Right cardiac atrium (tissue), 5 donors: ENCODE measurements around the gene RNF38. TPM values are rescaled to one million over a fixed set of nuclear protein-coding genes. Genes with fewer than 3 reads are reported as not detected.
"Not testable (repeated sequence)": the region's sequence is repeated elsewhere in the genome, so short reads cannot be mapped to it uniquely, and the experiment has no call there.

ENCODE experiments used
- ATAC-seq, 2 donors: fragments of 200-7000 bp; cut with Tn5 transposase; one replicate each; pipeline versions ENCODE4 v1.8.0 to v1.9.1; 2020; ENCODE audit warnings: moderate library complexity in 2 of 2, mild to moderate bottlenecking in 1 of 2
- DNase-seq, 3 donors: peaks; one replicate each; pipeline ENCODE4 v3.0.0-alpha.2; 2020
- H3K27ac ChIP-seq: one replicate; pipeline ENCODE4 v1.5.1; 2013; ENCODE audit warnings: mild to moderate bottlenecking, low read length, control low read depth, moderate library complexity
- H3K27me3 ChIP-seq: one replicate; pipeline ENCODE4 v1.6.1; 2013; ENCODE audit not compliant: control insufficient read depth, insufficient read depth
- H3K4me1 ChIP-seq: one replicate; pipeline ENCODE4 v1.6.1; 2013; ENCODE audit warnings: low read length; ENCODE audit not compliant: control insufficient read depth, insufficient read depth
- H3K4me3 ChIP-seq: one replicate; pipeline ENCODE4 v1.5.1; 2013; ENCODE audit warnings: low read length, control low read depth
- H3K9me3 ChIP-seq: one replicate; pipeline ENCODE4 v1.6.1; 2013; ENCODE audit warnings: low read length; ENCODE audit not compliant: control insufficient read depth
- WGBS: extraction: QIAGEN DNeasy Blood & Tissue Kit; methylation state at CpG from one replicate; pipeline ENCODE4 v1.1.7; 2013; 5-methylcytosine and 5-hydroxymethylcytosine counted together
- intact Hi-C, 4 donors: fragments of 100-400 bp; cut with DNase I; formaldehyde crosslinking; loops; one replicate each; pipeline versions ENCODE4 v1.11.0 to v1.14.0; 2022 to 2023
- long read RNA-seq, 4 donors: library from polyadenylated mRNA; unstranded; transcript quantifications; one replicate each; pipeline ENCODE4 v2.0.0, GENCODE V29; 2020 to 2021
- polyA plus RNA-seq: library from polyadenylated mRNA; stranded (reverse); fragments of 200-250 nt; gene quantifications from one replicate; pipeline ENCODE4 v1.2.3, GENCODE V29; 2013
- total RNA-seq, 4 donors: library from RNA; stranded (reverse); fragmentation: NEBNext Ultra II Directional; extraction: Animal tissue kit (Norgen Biotek cat#: 25700); gene quantifications; one replicate each; pipeline ENCODE4 v1.2.1, GENCODE V29; 2021
- donor health status: healthy with polysubstance abuse.
- donor health status: DM: no; HTN: yes; CAD: no.
- donor health status: DM: no; HTN: no; CAD: no.
- donor health status: DM: no; HTN: yes; CAD: no; lungs with severe emphysema.
- donor health status: DM: yes; HTN: yes; CAD: no.

RNF38 gene
- total RNA-seq: 10 to 100 TPM; 24.6 to 31.8 (median 28.1) TPM
- polyA plus RNA-seq: 8.8 TPM
- long read RNA-seq, donor 1, full-length matches to known transcripts: 2 of 17 reads
- long read RNA-seq, donor 1, partial matches to known transcripts: 5 of 17 reads
- long read RNA-seq, donor 1, other reads (novel, unspliced or antisense): 10 of 17 reads
- long read RNA-seq, donor 2, full-length matches to known transcripts: 2 of 7 reads
- long read RNA-seq, donor 2, partial matches to known transcripts: 1 of 7 reads
- long read RNA-seq, donor 2, other reads (novel, unspliced or antisense): 4 of 7 reads
- long read RNA-seq, donor 3, partial matches to known transcripts: 5 of 13 reads
- long read RNA-seq, donor 3, other reads (novel, unspliced or antisense): 8 of 13 reads
- long read RNA-seq, donor 4, full-length matches to known transcripts: 1 of 3 reads
- long read RNA-seq, donor 4, partial matches to known transcripts: 0 of 3 reads
- long read RNA-seq, donor 4, other reads (novel, unspliced or antisense): 2 of 3 reads

- intact Hi-C loops: loop anchor here in 2 of 4 donors (10.0 kb wide), 2 partner anchors 85 to 155 kb away; no protein-coding TSS in a partner anchor
Measured at GRCh38 chr9:36399980-36400331, at the start of gene RNF38. Gene RNF38 (minus strand): TSS chr9:36400269. CDS start chr9:36400108, 161 bp downstream.

GRCh38 chr9:36448555-36448954, 48.5 kb upstream of the RNF38 start:
- WGBS: 49% methylated on average over 9 of the region's 9 CpGs
- peak; percentile 30 to 73 (median 60) for DNase-seq
- ATAC-seq: not testable (repeated sequence)

More at GRCh38 chr9:36399980-36400331, at the start of gene RNF38:
- Histone ChIP-seq H3K9me3 (no peaks in the 10 kb centered on the region), H3K27ac (peak within 1 kb of the TSS; percentile 68), H3K4me1 (no peaks in the 10 kb centered on the region), H3K4me3 (peak within 1 kb of the TSS; percentile 64), H3K27me3 (no peaks in the 10 kb centered on the region)
- DNase-seq (no peak), ATAC-seq (no peak)
- under 1% methylated on average over 12 of the region's 12 CpGs for WGBS

GRCh38 chr9:36448017-36448416, 47.9 kb upstream of the RNF38 start:
- Histone ChIP-seq H3K4me1 (peaks cover 4% of the 10 kb centered on the region), H3K9me3 (no peaks in the 10 kb centered on the region), H3K27me3 (no peaks in the 10 kb centered on the region), H3K27ac (no peak overlapping the region), H3K4me3 (no peak overlapping the region)
- DNase-seq (no peak), ATAC-seq (no peak)
- 40% methylated on average over 1 of the region's 1 CpG for WGBS
- intact Hi-C loops: loop anchor here in 2 of 4 donors (5.0 kb wide), 1 partner anchor 41 kb away; no protein-coding TSS in a partner anchor

More at GRCh38 chr9:36448555-36448954, 48.5 kb upstream of the RNF38 start:
- H3K27me3 ChIP-seq, H3K9me3 ChIP-seq, H3K4me1 ChIP-seq, H3K4me3 ChIP-seq, H3K27ac ChIP-seq: not testable (repeated sequence)
- intact Hi-C loops: loop anchor here in 2 of 4 donors (5.0 kb wide), 1 partner anchor 41 kb away; no protein-coding TSS in a partner anchor

DNA sequence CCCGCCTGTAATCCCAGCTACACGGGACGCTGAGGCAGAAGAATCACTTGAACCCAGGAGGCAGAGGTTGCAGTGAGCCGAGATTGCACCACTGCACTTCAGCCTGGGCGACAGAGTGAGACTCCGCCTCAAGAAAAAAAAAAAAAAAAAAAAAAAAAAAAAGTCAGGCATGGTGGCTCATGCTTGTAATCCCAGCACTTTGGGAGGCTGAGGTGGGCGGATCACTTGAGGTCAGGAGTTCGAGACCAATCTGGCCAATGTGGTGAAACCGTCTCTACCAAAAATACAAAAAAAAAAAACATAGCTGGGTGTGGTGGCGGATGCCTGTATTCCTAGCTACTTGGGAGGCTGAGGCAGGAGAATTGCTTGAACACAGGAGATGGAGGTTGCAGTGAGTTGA, 46.6 kb upstream of the RNF38 start:
- H3K4me3 ChIP-seq: not testable (repeated sequence)
- 95% methylated on average over 10 of the region's 10 CpGs for WGBS
- intact Hi-C loops: loop anchor here in 2 of 4 donors (5.0 kb wide), 1 partner anchor 39 kb away; no protein-coding TSS in a partner anchor

GRCh38 chr9:36445800-36446361, 45.8 kb upstream of the RNF38 start:
- no peaks in the 10 kb centered on the region for H3K27me3 ChIP-seq
- peaks cover 7% of the 10 kb centered on the region for H3K4me1 ChIP-seq
- H3K27ac ChIP-seq: no peak overlapping the region
- DNase-seq (no peak), ATAC-seq (no peak)
- no peaks in the 10 kb centered on the region for H3K9me3 ChIP-seq
- intact Hi-C loops: loop anchor here in 2 of 4 donors (5.0 kb wide), 1 partner anchor 39 kb away; no protein-coding TSS in a partner anchor
- 66% methylated on average over 5 of the region's 5 CpGs for WGBS
- no peak overlapping the region for H3K4me3 ChIP-seq

More for the DNA sequence above, 46.6 kb upstream of the RNF38 start:
- H3K9me3 ChIP-seq, DNase-seq, ATAC-seq, H3K4me1 ChIP-seq, H3K27ac ChIP-seq, H3K27me3 ChIP-seq: not testable (repeated sequence)

DNA sequence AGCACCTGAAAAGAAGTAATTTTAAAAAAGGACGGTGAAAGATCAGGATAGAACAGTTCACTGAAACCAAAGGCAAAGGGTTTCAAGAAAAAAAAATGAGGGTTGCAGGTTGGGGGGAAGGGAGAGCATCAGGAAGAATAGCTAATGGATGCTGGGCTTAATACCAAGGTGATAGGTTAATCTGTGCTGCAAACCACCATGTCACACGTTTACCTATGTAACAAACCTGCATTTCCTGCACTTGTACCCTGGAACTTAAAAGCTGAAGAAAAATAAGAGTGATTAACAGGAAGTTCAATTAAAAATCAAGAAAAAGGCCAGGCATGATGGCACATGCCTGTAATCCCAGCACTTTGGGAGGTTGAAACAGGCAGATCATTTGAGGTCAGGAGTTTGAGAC, 44.1 kb upstream of the RNF38 start:
- no peak for ATAC-seq
- DNase-seq: no peak
- Histone ChIP-seq H3K4me3 (no peak overlapping the region), H3K27me3 (no peaks in the 10 kb centered on the region), H3K4me1 (peaks cover 7% of the 10 kb centered on the region), H3K9me3 (no peaks in the 10 kb centered on the region), H3K27ac (no peak overlapping the region)
- WGBS: 76% methylated on average over 2 of the region's 2 CpGs
- intact Hi-C loops: no loop called here

- 77% methylated on average over 4 of the region's 4 CpGs for WGBS
- DNase-seq: no peak
- Histone ChIP-seq H3K27ac (no peak overlapping the region), H3K9me3 (no peaks in the 10 kb centered on the region), H3K4me1 (peaks cover 7% of the 10 kb centered on the region), H3K27me3 (no peaks in the 10 kb centered on the region), H3K4me3 (no peak overlapping the region)
- ATAC-seq: no peak
- intact Hi-C loops: no loop called here
Measured at GRCh38 chr9:36443581-36443980, 43.5 kb upstream of the RNF38 start.

- no peaks in the 10 kb centered on the region for H3K27me3 ChIP-seq
- ATAC-seq (no peak), DNase-seq (no peak)
- no peak overlapping the region for H3K27ac ChIP-seq
- no peak overlapping the region for H3K4me3 ChIP-seq
- H3K4me1 ChIP-seq: peaks cover 7% of the 10 kb centered on the region
- 91% methylated on average over 6 of the region's 6 CpGs for WGBS
- intact Hi-C loops: no loop called here
- H3K9me3 ChIP-seq: no peaks in the 10 kb centered on the region
Measured at GRCh38 chr9:36442710-36443109, 42.6 kb upstream of the RNF38 start.

- H3K9me3 ChIP-seq: no peaks in the 10 kb centered on the region
- no peaks in the 10 kb centered on the region for H3K27me3 ChIP-seq
- intact Hi-C loops: no loop called here
- no peak overlapping the region for H3K4me3 ChIP-seq
- 28% methylated on average over 2 of the region's 2 CpGs for WGBS
- H3K27ac ChIP-seq: no peak overlapping the region
- ATAC-seq (no peak), DNase-seq (no peak)
- peaks cover 7% of the 10 kb centered on the region for H3K4me1 ChIP-seq
Measured at GRCh38 chr9:36441966-36442365, 41.9 kb upstream of the RNF38 start.

- no peak for ATAC-seq
- Histone ChIP-seq H3K4me3 (no peak overlapping the region), H3K27ac (no peak overlapping the region), H3K27me3 (no peaks in the 10 kb centered on the region), H3K4me1 (peaks cover 4% of the 10 kb centered on the region), H3K9me3 (no peaks in the 10 kb centered on the region)
- intact Hi-C loops: no loop called here
- no peak for DNase-seq
- 89% methylated on average over 3 of the region's 3 CpGs for WGBS
Measured at GRCh38 chr9:36438536-36439236, 38.6 kb upstream of the RNF38 start.
